Measurements from ENCODE around the gene GRPR.
"Not testable (repeated sequence)": the region's sequence is repeated elsewhere in the genome, so short reads cannot be mapped to it uniquely, and the experiment has no call there.

The GRPR gene

DNA sequence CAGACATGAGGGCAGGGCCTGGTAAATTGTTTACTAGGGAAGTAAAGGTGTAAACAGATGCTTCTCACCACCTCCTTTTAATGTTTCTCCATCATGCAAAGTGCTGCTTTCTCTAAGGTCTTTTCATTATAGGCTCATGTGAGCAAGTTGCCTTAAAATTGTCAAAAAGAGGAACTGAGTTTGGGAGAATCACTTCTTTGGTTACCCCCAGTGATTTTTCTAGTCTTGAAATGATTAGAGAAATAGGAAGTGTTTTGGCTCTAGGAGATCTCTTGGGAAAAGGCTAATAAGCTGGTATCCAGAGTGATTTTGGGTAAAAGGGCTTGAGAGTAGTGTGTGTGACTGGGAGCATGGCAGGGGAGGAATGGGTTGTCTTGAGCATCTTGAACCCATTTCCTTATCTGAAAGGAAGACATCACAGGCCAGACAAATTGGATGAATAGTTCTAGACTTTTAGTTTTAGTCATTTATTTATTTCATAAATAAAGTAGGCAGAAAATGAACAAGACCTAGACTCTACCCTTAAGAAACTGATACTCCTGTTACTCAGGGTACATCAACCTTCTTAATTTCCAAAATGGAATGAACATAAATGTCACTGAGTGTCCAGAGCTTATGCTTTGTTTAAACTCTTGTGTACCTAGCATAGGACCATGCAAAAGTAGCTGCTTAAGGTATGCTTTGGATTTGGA is 14.2 kb downstream of the GRPR start:
- DNase-seq (ENCODE audit: low spot score): no peak

DNA sequence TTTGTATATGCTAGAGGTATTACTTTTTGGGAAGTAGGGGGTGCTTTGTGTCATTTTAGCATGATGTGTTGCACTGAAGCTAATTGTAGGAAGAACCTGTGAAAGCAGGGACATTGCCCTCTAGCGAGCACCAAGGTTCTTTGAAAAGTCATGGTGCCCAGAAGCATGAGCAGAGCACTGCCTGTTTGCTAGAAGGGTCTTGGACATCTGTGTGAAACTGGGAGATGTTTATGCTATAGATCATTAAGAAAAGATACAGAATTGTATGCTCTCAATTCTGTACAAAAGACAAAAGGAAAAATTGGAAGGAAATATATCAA is 14.7 kb downstream of the GRPR start:
- no peak for DNase-seq (ENCODE audit: low spot score)

DNA sequence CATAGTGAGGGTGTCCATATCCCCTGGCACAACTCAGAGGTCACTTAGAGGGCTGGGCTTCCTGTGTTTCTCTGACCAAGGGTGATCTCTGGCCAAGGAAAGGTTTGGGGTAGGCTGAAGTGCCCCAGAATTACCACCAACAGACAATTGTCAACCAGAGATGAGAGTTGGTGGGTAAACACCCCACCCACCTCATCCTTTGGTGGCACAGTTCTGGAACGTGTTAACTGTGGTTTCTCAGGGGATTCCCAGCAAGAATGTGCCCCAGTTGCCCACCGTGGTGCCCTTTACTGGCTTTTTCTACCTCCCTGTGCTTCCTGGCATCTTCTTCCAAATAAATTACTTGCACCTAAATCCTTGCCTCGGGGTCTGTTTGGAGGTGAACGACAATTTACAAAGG is 17.1 kb downstream of the GRPR start:
- no peak for DNase-seq (ENCODE audit: low spot score)

DNA sequence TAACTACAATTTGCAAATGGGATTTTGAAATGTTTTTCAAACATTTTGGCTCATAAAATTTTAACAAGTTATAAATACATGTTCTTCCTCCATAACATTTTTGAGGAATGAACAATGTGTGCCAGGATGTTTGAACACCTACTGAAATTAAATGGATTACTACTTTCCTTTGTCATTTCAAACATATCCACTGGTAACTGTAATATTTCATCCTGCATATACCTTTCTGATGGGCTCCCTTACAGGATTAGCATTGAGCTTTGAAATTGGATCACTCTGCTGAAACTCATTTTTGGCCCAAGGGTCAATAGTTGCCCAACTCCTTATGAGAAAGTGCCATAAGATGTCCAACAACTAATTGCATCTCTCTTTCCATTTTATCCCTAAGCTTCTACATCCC is 17.6 kb downstream of the GRPR start:
- no peak for DNase-seq (ENCODE audit: low spot score)

DNA sequence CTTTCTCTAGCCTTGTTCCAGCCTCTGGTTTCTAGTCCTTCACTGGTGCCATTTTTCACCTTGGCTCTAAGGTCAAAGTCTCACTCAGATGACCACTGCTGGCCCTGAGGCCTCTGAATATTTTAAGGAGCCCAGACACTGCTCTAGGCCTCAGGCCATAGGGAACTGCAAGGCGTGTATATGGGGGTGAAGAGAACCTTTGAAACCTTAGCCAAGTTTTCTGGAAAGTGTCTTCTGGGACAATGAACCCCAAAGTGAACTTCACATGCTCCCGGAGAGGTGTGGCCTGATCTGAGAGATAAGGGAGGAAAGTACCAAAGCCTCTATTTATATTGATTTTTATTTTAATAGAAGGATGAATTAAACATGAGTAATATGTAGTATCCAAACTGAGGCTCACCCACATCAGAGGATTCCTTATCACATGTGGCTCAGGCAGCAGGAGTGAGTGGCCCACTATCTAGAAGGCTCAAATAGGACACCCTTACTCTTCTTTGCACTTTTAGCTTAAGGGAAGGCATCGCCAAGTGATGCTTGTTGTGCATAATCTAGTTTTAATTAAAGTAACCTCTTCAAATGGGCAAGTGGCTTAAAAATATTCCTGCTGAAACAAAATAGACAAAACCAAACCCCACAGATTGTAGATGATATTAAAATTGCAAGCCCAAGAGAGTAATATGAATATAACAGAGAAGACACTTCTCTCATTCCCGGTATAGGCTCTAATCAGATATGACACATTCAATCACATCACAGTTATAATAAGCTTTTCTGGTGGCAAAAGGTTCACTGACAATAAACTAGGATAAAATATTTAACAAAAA is 18.3 kb downstream of the GRPR start:
- DNase-seq (ENCODE audit: low spot score): no peak

DNA sequence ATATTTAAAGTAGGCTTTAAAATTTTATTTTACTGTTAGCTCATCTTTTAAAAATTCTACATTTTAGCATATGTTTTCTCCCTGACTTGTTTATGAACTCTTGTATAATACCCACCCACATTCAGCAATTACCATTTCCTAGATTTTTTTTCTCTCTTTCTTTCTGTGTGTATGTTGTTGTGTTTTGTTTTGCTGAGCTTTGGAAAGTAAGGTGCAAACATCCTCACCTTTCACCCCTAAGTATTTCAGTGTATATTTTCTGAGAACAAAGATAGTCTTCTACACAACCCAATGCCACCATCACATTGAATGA is 18.8 kb downstream of the GRPR start:
- DNase-seq (ENCODE audit: low spot score): no peak

DNA sequence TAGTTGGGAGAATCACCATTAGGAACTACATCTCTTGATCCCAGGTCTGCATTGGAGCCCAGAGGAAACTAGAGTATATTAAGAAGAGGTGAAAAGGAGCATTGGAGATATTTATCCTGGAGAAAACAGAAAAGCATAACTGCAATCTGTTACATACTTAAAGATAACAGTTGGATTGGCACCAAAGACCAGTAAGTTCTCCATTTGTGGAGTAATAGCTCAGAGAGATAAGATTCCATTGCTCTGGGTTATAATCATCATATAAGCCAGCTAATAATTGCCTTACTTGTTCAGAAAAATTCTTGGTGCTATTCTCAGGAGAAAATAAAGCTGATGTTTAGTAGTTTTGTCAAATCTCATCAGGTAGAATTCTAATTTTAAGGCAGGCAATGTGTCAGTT is 20.6 kb downstream of the GRPR start:
- no peak for DNase-seq (ENCODE audit: low spot score)

DNA sequence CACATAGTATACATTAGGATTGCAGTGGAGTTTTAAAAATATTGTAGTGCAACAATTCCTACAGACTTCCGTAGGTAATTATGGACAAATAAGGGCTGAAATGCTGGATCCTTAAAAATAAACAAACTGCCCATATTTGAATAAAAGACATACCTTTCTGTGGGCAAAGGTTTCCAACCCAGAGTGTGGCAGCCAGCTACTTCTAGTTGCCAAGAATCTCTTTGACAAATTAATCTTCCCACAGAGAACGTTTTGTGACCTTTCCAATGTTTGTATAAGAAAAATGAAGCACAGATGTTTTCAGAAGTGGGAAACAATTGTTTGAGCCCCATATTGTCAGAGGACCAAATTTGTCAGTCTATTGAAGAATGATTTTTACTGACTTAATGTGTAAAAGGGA is 21.1 kb downstream of the GRPR start:
- no peak for DNase-seq (ENCODE audit: low spot score)

DNA sequence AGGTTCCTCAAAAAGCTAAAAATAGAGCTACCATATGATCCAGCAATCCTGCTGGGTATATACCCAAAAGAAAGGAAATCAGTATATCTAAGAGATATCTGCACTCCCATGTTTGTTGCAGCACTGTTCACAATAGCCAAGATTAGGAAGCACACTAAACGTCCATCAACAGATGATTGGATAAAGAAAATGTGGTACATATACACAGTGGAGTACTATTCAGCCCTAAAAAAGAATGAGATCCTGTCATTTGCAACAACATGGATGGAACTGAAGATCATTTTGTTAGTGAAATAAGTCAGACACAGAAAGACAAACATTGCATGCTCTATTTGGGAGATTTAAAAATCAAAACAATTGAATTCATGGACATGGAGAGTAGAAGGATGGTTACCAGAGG is 21.7 kb downstream of the GRPR start:
- not testable (repeated sequence) for DNase-seq (ENCODE audit: low spot score)

DNA sequence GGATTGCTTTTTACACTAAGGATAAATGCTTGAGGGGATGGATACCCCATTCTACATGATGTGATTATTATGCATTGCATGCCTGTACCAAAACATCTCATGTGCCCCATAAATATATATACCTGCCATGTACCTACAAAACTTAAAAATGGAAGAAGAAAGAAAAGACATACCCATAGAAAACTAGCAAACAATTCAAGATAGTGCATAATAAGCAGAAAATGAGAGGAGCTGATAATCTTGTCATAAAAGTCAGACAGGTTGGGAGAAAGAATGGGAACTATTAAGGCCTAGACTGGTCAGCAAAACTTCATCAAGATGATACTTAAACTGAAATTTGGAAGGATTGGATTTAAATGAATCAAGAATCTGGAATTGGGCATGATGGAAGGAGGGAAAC is 22.3 kb downstream of the GRPR start:
- DNase-seq (ENCODE audit: low spot score): no peak

DNA sequence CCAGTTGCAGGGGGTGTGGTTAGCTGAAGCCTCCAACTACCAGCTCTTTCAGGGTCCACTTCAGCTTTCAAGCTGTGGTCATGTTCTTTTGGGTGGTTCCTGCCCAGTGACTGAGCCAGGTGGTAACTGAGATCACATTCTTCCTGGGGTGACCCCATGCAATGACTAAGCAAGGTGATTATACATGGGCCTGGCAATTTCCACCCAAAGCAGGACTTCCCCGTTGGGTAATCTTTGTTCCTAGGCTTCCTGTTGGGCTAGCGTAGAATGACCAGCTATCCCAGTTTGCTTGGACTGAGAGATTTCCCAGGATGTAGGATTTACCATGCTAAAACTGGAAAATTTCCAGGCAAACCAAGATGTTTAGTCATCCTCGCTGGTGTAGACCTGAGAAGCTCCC is 25.5 kb downstream of the GRPR start:
- peak; percentile 2 for DNase-seq (ENCODE audit: low spot score)

DNA sequence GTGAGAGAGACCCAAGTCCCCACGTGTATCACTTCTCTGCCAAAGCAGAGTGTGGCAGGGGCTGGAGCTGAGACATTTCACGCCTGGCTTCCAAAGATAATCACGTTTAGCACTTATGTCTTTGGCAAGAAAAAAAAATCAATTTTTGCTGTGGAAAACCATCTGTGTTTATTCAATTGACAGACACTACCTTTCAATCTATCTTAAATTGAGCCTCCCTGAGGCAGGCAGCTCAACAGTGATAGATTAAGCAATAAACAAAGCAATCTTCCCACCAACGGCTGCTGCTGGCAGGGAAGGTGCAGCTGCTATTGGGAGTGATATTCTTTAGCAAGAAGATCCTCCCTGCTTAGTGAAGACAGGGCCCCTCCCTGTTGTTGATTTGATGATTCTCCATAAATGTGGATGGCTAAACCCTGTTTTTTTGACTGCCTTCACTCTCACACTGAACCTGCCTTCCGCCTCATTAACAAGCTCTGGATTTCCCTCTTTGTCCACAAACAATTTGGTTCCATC is 32.3 kb downstream of the GRPR start:
- DNase-seq (ENCODE audit: low spot score): no peak

DNA sequence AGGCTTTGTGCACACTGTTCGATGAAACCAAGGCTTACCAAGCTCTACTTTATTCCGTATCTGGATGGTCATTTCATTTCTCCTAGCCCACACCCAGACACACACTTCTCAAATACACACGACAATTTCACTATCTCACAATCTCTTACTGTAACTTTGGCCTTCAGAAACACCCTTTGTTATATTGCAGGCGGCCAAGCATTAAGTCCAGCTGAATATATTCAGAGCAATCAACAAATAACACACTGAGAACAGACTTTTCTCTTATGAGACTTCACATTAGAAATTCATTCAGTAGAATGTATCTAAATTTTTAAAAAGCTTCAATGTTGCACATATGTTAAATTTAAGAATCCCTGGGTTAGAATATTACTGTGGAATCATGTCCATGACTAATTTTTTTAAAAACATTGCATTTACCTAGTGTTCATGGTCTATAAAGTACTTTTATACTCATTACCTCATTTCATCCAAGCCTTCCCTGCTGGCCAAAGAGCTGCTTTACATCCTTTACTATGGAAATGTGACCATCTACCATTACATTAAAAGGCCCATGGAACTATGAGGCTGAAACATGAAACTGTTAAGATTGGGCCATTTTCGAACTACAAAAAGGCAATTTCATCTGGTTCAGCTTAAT is 33.4 kb downstream of the GRPR start:
- no peak for DNase-seq (ENCODE audit: low spot score)

DNA sequence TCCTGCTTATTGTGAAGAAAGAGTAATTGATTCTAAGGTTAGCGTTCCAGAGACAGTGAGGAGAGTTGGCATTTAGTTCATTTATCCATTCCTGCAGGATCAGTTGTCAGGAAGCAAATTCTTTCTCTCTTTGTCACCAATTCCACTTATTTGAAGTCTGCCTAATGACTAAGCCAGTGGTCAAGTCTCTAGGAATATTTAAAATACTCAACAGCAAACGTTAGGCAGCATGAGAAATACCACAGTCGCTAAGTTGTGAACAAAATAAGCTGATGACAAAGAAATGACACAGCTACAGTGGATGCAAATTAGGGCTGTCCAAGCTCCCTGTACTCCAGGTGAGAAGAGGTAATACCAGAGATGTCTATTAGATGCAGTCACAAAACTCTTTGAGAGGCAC is 37.4 kb downstream of the GRPR start:
- DNase-seq (ENCODE audit: low spot score): peak; percentile 21

DNA sequence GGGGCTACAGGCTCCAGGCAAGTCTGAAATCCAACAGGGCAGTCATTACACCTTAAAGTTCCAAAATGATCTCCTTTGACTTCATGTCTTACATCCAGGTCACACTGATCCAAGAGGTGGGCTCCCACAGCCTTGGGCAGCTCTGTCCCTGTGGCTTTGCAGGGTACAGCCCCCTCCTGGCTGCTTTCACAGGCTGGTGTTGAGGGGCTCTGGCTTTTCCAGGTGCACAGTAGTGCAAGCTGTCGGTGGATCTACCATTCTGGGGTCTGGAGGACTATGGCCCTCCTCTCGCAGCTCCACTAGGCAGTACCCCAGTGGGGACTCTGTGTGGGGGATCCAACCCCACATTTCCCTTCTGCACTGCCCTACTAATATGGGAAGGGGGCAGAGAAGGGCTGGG is 37.8 kb downstream of the GRPR start:
- not testable (repeated sequence) for DNase-seq (ENCODE audit: low spot score)

DNA sequence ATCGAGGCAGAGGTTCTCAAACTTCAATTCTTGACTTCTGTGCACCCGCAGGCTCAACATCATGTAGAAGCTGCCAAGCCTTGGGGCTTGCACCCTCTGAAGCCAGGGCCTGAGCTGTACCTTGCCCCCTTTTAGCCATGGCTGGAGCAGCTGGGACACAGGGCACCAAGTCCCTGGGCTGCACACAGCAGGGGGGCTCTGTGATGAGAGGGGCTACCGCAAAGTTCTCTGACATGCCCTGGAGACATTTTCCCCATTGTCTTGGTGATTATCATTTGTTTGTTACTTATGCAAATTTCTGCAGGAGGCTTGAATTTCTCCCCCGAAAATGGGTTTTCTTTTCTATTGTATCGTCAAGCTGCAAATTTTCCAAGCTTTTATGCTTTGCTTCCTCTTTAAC is 39.0 kb downstream of the GRPR start:
- DNase-seq (ENCODE audit: low spot score): no peak

DNA sequence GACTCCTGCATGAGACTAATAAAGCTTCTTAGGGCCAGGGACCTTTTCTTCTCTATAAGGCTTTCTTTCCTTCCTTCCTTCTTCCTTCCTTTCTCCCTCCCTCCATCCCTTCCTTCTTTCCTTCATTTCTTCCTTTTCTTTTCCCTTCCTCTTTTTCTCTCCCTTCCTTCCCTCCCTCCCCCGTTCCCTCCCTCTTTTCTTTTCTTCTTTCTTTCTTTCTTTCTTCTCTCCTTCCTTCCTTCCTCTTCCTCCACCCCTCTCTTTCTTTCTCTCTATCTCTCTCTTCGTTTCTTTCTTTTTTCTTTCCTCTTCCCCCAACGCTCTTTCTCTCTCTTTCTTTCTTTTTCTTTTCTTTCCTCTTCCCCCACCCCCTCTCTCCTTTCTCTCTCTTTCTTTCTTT is 41.4 kb downstream of the GRPR start:
- no peak for DNase-seq (ENCODE audit: low spot score)

DNA sequence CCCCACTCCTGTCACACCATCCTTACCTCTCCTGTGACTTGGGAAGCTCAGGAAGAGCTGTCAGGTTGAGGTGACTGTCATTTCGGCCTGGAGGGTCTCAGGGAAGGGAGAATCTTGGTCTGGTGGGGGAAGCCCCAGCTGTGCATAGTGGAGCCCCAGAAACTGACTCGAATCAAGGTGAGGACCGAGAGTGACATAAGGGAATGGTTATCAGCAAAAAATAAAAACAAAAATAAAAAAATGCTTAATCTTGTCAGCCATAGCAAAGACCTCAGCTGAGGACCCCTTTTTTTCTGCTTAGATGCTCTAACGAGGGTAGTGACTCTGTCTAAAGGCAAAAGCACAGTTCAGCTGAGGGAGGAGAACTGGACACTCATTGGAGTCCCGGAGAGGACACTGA is 43.8 kb downstream of the GRPR start, which contains the start of gene MAGEB17:
Gene MAGEB17, plus strand, starts transcription at position 301 of the 400 bp plus-strand sequence. CDS start 2,902 bp downstream, outside the sequence.
- no peak for DNase-seq (ENCODE audit: low spot score)

DNA sequence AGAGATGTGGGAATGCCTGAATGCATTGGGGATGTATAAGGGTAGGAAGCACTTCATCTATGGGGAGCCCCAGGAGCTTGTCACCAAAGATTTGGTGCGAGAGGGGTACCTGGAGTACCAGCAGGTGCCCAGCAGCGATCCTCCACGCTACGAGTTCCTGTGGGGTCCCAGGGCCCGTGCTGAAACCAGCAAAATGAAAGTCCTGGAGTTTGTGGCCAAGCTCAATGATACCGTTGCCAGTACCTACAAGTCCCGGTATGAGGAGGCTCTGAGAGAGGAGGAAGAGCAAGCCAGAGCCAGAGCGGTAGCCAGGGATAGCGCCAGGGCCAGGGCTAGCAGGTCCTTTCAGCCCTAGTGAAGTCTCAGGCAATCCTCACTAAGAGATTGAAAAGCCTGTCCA is 47.7 kb downstream of the GRPR start:
- no peak for DNase-seq (ENCODE audit: low spot score)

DNA sequence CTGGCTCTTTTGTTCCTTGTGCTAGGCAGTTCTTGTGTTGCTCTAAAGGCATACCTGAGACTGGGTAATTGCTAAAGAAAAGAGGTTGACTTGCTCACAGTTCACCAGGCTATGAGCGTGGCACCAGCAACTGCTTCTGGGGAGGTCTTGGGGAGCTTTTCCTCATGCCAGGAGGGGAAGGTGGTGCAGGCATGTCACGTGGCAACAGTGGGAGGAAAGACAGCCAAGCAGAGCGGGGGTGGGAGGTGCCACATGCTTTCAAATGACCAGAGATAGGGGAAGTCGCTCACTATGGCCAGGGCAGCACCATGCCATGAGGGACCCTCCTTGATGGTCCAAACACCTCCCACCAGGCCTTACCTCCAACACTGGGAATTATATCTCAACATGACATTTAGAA is 48.6 kb downstream of the GRPR start:
- DNase-seq (ENCODE audit: low spot score): no peak

DNA sequence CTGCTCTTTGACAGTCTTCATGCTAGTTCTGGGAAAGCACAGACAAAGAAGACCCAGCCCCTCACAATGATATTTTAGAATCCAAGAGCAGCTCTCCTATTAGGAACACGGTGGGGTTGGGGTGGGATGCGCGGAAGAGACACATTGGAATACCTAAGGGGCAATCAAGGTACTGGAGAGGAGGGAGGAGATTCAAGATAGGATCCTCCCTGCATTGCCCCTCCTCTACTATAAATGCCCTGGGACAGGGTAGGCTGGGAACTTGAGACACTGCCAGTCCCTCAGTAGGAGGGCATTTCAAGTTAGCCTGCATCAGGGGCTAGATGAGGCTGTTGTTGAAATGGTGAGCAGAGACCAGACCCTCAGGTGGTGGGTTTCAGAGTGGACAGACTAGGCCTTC is 49.0 kb downstream of the GRPR start:
- no peak for DNase-seq (ENCODE audit: low spot score)

DNA sequence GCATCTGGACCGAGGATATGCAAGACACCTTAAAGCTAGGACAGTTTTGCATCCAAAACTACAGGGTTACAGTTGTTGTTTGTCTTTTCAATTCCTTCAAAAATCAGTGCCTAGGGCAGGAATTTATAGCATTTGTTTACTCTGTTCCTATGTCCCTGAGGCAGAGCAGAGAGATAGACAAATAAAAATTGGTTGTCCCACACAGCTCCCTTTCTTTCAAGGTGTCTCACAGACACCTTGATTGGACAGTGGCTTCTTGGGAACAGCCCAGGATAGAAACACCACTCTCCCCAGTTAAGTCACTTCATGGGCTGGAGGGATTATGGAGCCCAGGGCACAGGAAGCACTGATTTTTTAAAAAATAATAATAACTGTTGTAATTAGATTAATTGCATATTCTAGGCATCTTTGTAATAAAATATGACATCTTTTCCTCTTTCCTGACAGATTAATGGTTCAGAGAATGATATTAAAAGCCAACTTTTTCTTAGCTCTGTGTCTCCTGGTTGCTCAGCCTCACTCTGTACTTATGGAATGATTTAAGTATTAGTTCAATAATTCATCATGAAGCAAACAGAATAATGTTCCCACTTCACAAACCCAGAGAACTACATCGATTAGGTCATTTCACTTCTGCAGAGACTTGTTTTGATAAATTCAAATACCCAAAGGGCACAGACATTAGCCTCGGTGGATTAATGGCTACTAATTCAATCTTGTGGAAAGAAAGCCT is 52.1 kb downstream of the GRPR start:
- DNase-seq (ENCODE audit: low spot score): no peak

DNA sequence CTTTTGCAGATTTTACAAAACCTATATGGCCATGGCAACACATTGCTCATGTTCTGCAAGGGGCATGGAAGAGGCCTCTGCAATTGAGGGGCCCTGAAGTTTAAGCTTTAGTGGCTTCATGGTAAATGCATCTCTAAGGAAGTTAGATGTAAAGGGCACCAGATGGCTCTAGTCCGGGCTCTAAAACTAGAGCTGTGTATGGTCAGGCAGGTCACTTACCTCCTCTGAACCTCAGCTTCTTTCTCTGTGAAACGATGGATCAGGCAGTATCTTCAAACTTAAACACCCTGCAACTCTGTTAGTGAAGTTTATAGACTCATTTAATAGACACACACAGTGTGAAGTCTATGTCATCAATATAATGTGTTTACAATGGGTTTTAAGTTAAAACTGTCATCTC is 53.9 kb downstream of the GRPR start:
- DNase-seq (ENCODE audit: low spot score): no peak

All from LoVo (cell line).